Stimulated activated CD4-positive, alpha-beta T cell treated with anti-CD3 and anti-CD28 coated beads, Interleukin-1b, Interleukin-23, amount 100 ng/mL, for 4 hours (primary cell): ENCODE results near the gene RYR2.

Experiments used
- DNase-seq, 2 donors: peaks; one replicate each; pipeline ENCODE4 v3.0.0-alpha.2; 2020; ENCODE audit warnings: low read depth in 2 of 2

RYR2 gene

DNA sequence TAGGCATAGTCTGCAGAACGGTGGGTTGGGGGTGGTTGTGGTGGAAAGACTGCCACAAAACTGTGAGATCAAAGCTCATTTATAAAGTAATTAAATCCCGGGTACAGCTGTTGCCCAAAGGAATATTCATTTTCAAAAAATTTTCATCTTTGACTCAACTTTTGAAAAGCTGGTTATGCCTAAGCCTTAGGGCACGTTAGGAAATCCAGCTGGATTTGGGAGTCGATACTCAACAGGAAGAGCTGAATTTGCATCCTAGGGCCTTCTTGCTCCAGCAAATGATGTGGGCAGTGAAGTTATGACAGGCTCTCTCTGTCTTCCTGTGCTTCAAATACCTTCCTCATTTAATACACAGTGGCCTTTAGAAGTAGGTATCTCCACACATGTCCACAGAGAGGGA is 817.0 kb downstream of the RYR2 start:
- no peak for DNase-seq

DNA sequence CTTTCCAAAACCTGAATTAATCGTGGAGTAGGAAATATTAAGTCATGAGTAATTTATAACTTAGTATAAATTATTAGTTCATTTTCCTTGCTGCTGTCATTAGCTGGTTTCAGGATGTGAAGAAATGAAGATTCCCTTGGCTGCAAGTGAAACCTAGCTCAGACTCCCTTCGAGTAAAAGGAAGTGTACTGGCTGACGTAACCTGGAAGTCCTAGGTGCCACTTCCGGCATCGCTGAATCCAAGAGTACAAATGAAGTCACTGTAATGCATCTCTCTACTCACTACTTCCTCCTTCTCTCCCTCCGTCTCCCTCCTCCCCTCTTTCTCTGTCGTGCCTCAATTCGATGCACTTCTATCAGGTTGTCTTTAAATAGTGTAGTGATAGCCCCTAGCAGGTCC is 820.0 kb downstream of the RYR2 start:
- DNase-seq, result no peak

DNA sequence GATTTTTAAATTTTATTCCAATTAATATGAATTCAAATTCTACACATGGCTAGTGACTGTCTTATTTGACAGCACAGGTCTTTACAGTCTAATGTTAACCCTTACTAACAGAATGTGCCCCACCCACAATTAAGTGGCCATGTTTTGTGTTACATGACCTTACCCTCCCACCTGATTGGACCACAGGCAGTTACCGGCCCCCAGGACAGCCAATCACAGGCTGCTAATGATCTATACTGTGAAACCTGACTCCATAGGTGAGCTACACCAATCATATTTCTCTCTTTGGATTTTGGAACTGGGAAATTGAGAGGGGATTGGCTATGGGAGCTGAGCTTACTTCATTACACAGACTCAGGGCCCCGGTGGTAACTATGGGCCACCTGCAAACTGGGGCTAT is 821.2 kb downstream of the RYR2 start:
- no peak for DNase-seq

DNA sequence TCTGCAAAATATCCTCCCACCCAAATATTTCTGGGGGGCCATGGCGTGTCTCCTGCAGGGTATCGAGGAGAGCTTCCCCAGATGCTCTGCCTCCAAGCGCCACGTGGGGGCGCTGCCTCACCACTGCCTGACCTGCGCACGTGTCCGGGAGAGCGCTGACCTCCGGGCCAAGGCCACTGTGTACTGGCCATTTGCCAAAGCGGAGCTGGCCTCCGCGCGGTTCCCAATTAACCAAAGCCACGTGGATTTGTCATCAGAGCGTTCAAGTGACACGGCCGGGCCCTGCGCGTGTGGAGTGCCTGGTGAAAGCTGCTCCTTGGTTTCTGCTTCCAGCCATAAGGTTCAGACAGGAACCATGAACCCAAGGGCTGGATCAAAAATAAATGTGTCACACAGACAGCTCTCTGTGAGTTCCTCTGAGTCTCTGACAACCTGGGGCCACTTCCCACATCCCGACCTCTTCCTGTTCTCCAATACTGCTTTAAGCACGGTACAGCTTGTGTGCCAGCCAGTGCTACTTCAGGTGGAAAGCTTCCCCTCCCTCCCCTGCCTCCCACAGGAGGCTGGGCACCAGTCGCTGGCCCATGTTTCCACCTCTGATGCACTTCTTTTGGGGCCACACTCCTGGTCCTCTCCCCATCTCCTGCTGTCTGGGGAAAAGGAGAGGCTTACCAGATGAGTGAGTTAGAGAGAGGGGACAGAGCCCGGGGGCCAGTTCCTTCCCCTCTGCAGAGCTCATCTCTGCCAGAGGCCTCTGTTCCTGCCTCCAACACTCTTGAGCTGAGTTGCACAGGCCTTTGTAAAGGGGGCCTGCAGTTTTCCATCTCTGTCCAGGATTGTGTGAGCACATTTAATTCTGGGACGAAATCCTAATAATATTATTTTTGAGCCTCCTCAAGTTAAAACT is 822.6 kb downstream of the RYR2 start:
- DNase-seq, result no peak

DNA sequence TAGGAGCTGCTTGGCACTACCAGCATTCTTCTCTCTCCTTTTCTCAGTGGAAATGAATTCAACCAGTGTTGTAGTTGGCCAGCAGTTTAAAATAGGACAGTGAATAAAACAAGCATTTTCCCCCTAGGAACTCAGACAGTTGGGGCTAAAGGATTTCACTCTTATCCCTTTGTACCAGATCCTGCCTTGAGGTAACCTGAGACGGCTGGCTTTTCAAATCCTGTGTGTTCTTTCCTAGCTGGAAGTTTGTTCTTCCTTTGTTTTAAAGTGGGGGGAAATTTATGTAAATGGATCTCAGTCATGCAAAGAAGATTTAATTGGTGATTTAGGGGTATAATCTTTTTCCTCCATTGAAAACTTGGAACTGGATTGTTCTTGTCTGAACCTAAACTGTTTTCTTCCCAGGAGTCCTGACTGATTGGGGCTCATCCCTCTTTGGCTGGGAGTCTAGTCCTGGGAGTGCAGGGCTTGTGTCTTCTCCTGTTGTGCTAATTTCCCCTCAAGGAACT is 825.5 kb downstream of the RYR2 start:
- DNase-seq, result no peak

DNA sequence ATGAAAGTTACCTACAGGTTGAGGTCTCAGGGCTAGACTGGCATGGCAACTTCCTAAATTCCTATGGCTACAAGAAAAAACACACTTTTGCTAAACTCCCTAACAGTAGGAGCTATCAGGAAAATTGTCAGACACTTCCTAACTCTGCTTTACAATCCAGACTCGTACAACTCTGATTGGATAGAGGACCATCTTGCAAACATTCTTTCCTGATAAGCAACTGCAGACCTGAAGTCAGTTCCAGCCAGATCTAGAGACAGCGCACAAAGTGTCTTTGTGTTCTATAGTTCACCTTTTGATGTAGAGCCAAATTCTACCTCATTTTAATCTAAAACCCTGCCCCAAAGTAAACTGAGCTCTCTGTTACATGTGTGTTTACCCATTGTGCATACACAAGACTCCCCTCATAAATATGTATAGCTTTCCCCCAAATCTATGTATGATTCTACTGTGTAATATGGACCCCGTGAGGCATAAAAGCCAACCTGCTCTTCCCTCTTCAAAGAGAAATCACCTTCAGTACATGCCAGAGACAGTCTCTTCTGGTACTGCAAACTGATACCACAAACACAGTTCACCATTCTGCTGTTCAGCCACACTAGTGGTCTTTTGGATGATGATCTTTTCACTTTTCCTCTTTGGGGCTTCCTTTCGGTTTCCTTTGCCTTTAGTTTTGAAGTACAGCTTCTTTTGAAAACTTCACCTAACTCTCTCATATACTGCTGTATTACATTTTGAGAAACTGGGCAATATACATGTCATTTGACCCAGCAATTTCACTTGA is 827.0 kb downstream of the RYR2 start:
- DNase-seq, result no peak

DNA sequence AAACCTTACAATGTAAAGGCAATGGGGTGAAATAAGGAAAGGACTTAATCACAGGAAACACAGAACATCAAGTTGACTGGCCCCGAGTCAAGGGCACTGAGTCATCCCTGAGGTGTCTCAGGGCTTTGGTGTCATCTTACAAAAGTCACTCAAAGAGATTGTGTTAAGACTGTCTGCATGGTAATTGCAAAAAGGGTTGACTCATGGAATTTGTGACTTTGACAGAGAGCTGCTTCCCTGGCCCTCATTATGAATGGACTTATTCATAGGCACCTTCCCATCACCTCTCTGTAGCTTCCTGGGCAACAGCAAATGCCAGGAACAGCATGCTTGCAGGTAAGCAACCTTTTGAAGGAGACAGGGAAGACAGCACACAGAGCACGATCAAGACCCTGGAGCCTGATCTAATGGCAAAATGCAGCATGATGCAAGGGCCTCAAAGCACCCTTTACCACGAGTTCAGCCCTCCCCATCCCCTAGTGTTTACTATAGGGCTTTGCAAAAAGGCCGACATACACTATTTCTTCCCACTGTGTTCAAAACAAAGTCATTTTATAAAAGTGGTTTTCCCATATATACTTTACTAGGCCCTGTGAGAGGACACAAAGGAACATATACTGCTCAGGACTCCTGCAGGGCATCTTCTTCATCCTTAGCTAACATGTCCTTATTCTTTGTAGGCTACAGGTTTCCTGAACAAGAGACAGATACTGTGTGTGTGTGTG is 831.7 kb downstream of the RYR2 start:
- no peak for DNase-seq

DNA sequence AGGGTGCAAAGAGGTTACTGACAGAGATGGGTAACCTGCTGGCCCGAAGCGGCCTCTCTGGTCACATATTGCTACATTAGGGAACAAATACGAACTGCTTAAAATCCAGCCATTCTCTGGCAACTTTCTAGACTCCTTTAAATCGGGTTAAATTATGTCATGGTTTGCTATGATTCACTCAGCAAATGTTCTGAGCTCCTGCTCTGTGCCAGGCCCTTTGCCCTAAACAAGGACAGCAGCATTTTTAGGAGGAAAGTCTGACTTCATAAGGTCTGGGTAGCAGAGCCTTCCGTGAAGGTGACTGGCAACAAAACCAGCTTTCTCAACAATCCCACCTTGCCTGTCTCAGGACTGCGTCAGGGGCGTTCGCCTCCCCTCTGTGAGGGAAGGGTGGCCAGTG is 833.3 kb downstream of the RYR2 start:
- no peak for DNase-seq

DNA sequence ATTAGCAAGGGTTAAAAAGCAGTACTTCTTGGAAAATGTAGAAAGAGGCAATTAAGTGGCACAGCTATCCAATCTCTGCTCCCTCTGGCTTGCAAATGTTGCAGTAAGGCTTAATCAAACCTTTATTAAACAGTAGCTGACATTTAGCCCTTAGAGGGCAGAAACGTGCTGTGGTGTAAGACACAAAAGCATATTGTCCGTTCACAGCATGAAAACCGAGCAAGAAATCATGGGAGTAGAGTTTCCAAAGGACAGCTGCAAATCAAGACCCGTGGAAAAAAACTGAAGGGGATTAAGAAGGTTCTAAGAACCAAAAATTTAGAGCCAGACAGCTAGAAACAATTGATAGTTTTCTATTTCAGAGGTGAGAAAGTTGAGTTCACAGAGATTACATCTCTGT is 835.6 kb downstream of the RYR2 start:
- no peak for DNase-seq

DNA sequence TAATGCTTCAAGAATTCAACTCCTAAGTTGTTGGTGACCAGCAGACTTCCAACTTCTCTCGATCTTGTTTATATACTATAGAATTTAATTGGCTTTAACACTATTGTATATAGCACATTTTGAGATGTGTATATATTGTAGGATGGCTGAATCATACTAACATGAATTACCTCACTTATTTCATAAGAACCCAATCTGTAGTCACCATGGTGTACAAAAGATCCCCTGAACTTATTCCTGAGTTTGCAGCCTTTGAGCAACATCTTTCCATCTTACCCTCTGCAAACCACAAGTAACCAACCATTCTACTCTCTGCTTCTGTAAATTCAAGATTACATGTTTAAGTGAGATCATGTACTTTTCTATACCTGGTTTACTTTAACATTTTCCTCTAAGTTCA is 836.4 kb downstream of the RYR2 start:
- DNase-seq, result no peak

DNA sequence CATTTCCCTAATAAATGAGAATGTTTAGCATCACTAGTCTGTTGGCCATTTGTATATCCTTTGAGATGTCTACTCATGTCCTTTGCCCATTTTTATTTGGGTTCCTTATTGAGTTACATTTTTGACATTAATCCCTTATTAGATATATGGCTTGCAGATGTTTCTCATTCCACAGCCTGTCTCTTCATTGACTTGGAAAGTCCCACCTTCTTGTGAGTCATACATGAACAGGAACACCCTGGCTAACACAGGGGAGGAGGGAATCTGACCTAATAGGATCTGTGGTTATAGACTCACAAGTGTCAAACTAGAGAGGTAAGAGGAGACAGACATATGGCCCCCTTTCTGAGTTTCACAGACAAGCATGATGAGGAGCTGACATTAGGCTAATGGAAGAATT is 837.2 kb downstream of the RYR2 start:
- DNase-seq, result no peak
